GM12891 (cell line): ENCODE measurements around the gene SNX11.

ENCODE experiments used
- DNase-seq: peaks from one replicate; pipeline ENCODE4 v3.0.0; 2011; ENCODE audit warnings: low spot score; ENCODE audit not compliant: insufficient read length
- FAIRE-seq: peaks from 2 replicates; lab custom pipeline; 2011; peaks lifted over from hg19 to GRCh38; lab: Jason Lieb, UNC
- PAX5 ChIP-seq: IDR thresholded peaks from 2 replicates; pipeline ENCODE4 v1.6.1; 2011; ENCODE audit warnings: low read length, moderate library complexity, mild to moderate bottlenecking; ENCODE audit not compliant: insufficient read depth, severe bottlenecking
- POLR2A ChIP-seq: IDR thresholded peaks from 2 replicates; pipeline ENCODE4 v1.6.1; 2011; ENCODE audit warnings: low read depth, low read length, control low read depth
- POLR2AphosphoS5 ChIP-seq: IDR thresholded peaks from 2 replicates; pipeline ENCODE4 v1.6.1; 2011; ENCODE audit warnings: low read depth, low read length, control low read depth
- POU2F2 ChIP-seq: IDR thresholded peaks from 2 replicates; pipeline ENCODE4 v1.6.1; 2011; ENCODE audit warnings: low read depth, mild to moderate bottlenecking, control low read depth, low read length, moderate library complexity
- SPI1 ChIP-seq: IDR thresholded peaks from 2 replicates; pipeline ENCODE4 v1.6.1; 2011; ENCODE audit warnings: low read depth, low read length, control low read depth
- TAF1 ChIP-seq: IDR thresholded peaks from 2 replicates; pipeline ENCODE4 v1.6.1; 2011; ENCODE audit warnings: low read depth, low read length, control low read depth

The SNX11 gene

GRCh38 chr17:48159232-48159631, 51.7 kb downstream of the SNX11 start:
- FAIRE-seq (no peak), DNase-seq (no peak)
- no peak for TF ChIP-seq TAF1

DNA sequence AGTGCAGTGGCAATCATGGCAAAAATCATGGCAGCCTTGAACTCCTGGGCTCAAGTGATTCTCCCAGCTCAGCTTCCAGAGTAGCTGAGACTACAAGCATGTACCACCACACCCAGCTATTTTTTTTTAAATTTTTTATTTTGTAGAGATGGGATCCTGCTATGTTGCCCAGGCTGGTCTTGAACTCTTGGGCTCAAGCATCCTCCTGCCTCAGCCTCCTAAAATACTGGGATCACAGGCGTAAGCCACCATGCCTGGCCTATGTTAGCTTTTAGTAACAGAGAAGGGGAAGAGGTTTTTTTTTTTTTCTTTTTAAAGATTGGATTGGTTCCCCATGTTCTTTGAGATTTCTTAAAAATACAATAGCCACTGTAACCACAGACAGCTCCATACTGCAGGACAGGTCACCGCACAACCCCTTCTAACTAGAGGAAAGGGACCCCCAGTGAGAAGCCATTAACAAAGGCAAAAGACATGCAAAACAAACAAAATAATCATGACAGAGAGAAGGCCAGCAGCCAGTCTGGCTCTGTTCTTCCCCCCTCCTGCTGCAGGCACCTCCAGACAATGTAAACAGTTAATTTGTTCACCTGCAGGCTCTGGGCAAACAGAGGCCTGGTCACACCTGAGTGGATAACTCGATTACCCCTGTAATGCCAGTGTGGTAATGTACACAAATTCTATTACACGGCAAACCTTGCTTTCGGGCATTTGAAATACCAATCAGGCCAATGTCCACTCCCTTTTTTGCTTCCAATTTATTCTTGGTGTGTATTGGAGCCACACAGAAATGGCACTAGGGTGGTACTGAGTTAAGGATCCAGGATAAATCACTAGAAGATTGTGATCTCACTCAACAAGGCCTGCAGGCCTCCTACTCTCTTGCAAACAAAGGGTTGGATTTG, 52.9 kb downstream of the SNX11 start:
- TF ChIP-seq SPI1 (no peak), POU2F2 (no peak), POLR2A (no peak), PAX5 (no peak), TAF1 (no peak), POLR2AphosphoS5 (no peak)
- FAIRE-seq = no peak
- DNase-seq = no peak

- no peak for TF ChIP-seq POLR2A
- TF ChIP-seq TAF1 = no peak
- TF ChIP-seq SPI1 = no peak
- no peak for TF ChIP-seq POU2F2
- TF ChIP-seq POLR2AphosphoS5 = no peak
- TF ChIP-seq PAX5 = no peak
- DNase-seq (no peak), FAIRE-seq (no peak)
Measured at GRCh38 chr17:48161127-48161905, 53.8 kb downstream of the SNX11 start.

DNA sequence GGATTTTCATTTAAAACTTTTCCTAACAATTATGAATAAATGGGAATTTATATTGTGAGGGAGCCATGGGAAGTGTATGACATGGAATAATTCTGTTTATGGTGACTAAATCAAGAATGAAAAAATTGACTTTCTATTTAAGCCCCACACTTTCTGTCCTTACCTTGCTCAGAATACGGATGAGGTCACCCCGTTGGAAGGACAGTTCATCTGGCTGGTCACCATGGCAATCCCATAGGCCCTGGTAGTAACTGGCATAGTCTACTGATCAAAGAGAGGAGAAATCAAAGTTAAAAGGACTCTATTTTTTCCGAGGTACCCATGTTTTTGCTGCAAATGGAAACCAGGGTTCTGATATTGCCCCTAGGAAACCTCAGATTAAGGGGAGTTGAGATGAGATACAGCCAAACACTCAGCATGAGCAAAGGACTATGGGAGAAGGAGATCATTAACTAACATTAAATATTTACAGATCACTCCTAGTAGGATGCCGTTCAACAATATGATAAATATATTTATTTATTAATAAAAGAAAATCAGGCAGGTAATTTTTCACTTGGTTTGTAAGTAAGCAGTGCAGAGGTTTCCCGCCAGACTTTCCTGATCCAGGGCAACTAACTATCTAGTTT, 54.9 kb downstream of the SNX11 start:
- no peak for TF ChIP-seq POLR2A
- TF ChIP-seq TAF1 = no peak
- TF ChIP-seq POLR2AphosphoS5 = no peak
- TF ChIP-seq SPI1 = no peak
- no peak for TF ChIP-seq PAX5
- TF ChIP-seq POU2F2 = no peak
- DNase-seq (no peak), FAIRE-seq (no peak)

GRCh38 chr17:48162946-48163506, 55.5 kb downstream of the SNX11 start:
- TF ChIP-seq SPI1 (peak; percentile 52; the same call in 1 of the 2 replicates), POLR2AphosphoS5 (no peak), POLR2A (no peak), TAF1 (no peak), POU2F2 (no peak), PAX5 (no peak)
- peak; percentile 88 for FAIRE-seq
- no peak for DNase-seq

- no peak for DNase-seq
- no peak for TF ChIP-seq POLR2AphosphoS5
- no peak for TF ChIP-seq TAF1
- TF ChIP-seq POU2F2 = no peak
- no peak for TF ChIP-seq SPI1
- no peak for TF ChIP-seq POLR2A
- no peak for TF ChIP-seq PAX5
- no peak for FAIRE-seq
Measured at GRCh38 chr17:48163809-48164208, 56.2 kb downstream of the SNX11 start.

DNA sequence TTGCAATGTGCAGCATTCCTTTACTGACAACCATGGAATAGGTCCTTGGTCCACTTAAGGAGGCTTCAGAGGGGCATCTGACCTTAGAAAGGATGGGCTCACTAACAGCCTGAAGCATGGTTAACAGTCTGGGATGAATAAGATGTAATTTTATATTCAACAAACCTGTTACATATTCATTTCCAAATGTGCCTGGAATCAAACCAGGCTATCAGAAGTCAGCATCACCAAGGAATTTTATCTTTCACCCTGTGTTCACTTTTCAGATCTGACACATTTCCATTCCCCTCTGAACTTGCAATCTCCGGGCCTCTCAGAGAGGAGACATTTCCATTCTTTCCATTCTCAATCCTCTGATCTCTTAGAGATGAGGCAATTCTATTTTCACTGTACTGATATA, 62.4 kb downstream of the SNX11 start:
- no peak for FAIRE-seq

More for the DNA sequence above, 62.4 kb downstream of the SNX11 start:
- DNase-seq = no peak
- no peak for TF ChIP-seq POU2F2
- no peak for TF ChIP-seq SPI1
- TF ChIP-seq POLR2AphosphoS5 = no peak
- no peak for TF ChIP-seq POLR2A
- no peak for TF ChIP-seq PAX5
- no peak for TF ChIP-seq TAF1
